Lung (tissue), 12 donors: ENCODE results near the gene HBS1L. TPM values are rescaled to one million over a fixed set of nuclear protein-coding genes. Genes with fewer than 3 reads are reported as not detected.

ENCODE experiments used
- ATAC-seq: fragments of 200-7000 bp; cut with Tn5 transposase; one replicate; pipeline ENCODE4 v1.9.1; 2020; ENCODE audit warnings: moderate number of reproducible peaks; ENCODE audit not compliant: insufficient read depth, low FRiP score
- DNase-seq, 3 donors: peaks; one replicate each; pipeline ENCODE4 v3.0.0-alpha.2; 2013 to 2017
- H3K27ac ChIP-seq, 2 donors: one replicate each; pipeline ENCODE4 v1.5.1; 2013; ENCODE audit warnings: mild to moderate bottlenecking in 2 of 2, moderate library complexity in 2 of 2, control low read depth in 1 of 2, inconsistent platforms in 1 of 2, low read depth in 1 of 2, low read length in 1 of 2
- H3K27me3 ChIP-seq, 3 donors: one replicate each; pipeline ENCODE4 v1.5.1; 2013; ENCODE audit warnings: low read length in 2 of 3; ENCODE audit not compliant: control insufficient read depth in 3 of 3, insufficient read depth in 3 of 3
- H3K36me3 ChIP-seq, 4 donors: one replicate each; pipeline ENCODE4 v1.5.1; 2013; ENCODE audit warnings: low read length in 4 of 4, mild to moderate bottlenecking in 1 of 4, moderate library complexity in 1 of 4; ENCODE audit not compliant: control insufficient read depth in 4 of 4, insufficient read depth in 4 of 4
- H3K4me1 ChIP-seq, 5 donors: one replicate each; pipeline ENCODE4 v1.5.1; 2013; ENCODE audit warnings: low read length in 5 of 5, mild to moderate bottlenecking in 2 of 5, moderate library complexity in 1 of 5; ENCODE audit not compliant: control insufficient read depth in 5 of 5, insufficient read depth in 5 of 5
- H3K4me3 ChIP-seq: one replicate; pipeline ENCODE4 v1.5.1; 2013; ENCODE audit warnings: mild to moderate bottlenecking, control low read depth, moderate library complexity
- H3K9ac ChIP-seq, 2 donors: one replicate each; pipeline ENCODE4 v1.5.1; 2013; ENCODE audit warnings: low read length in 2 of 2, control low read depth in 1 of 2; ENCODE audit not compliant: insufficient read depth in 1 of 2
- H3K9me3 ChIP-seq, 4 donors: one replicate each; pipeline ENCODE4 v1.5.1; 2013; ENCODE audit warnings: low read length in 3 of 4, mild to moderate bottlenecking in 1 of 4, moderate library complexity in 1 of 4; ENCODE audit not compliant: control insufficient read depth in 4 of 4, insufficient read depth in 3 of 4
- WGBS, 2 donors: extraction: QIAGEN DNeasy Blood & Tissue Kit; methylation state at CpG; one replicate each; pipeline ENCODE4 v1.1.7; 2013; 5-methylcytosine and 5-hydroxymethylcytosine counted together
- polyA plus RNA-seq, 2 donors: library from polyadenylated mRNA; stranded (reverse); fragments of 200-250 nt; gene quantifications; one replicate each; pipeline ENCODE4 v1.2.1, GENCODE V29; 2013
- total RNA-seq, 2 donors: library from RNA; depleted of rRNA in 1 of 2; stranded (reverse); fragments of >200 nt in 1 of 2; gene quantifications; one replicate each; pipeline ENCODE4 v1.2.1, GENCODE V29; 2014 to 2021
- TF ChIP-seq, protein P1 (sequence below): IDR thresholded peaks from 2 replicates; pipeline ENCODE4 v1.5.1; 2012; ENCODE audit warnings: mild to moderate bottlenecking; ENCODE audit errors: control extremely low read depth, extremely low read depth
- donor health status: control.
- donor health status: control.
- donor health status: Bipolar disorder and iron deficiency.
- donor health status: healthy.
- donor health status: DM: yes; HTN: yes; CAD: no.

The HBS1L gene
- total and polyA plus RNA-seq, 4 donors: 13.1 to 76.3 (median 43.3) TPM

DNA sequence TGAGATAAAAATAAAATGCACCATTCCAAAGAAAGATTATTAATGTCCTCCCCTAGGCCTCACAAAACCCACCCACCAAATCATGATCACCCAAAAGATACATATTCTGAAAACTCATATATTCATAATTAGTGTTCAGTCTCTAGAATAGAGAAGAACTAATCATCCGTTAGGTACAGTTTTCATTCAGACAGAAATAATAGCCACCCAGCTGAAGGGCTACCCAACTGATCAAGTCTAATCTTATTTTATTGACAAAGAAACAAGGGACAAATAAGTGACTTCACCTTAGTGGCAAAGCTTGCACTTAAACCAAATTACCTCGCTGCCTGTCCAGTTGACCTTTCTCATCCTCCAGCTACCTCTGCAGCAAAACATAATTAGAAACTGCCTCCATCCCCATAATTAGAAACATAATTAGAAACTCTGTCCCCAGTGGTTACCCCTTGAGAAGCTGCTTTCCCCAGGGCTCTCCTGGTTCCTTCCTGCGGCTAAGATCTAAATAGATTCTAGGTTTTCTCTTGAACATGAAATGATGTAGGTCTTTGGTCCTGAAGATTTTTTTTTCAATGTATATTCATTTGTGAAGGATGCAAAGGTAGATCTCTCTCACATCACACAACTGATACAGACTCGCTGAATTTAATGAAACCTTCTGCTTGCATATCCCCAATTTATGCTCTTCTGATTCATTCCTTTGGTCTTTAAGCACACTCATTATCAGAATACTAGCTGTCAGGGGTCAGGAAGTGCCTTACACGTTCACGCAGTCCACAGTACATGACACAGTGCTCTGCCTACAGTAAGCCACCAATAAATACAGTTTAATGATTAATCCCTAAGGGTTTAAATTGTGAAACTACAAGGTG lies 46.3 kb downstream of the HBS1L start:
- Histone ChIP-seq H3K27me3 (no peaks in the 10 kb centered on the region), H3K4me1 (peaks cover 0 to 3% (median 0%) of the 10 kb centered on the region in 5 donors), H3K9ac (no peak overlapping the region), H3K36me3 (peaks cover 0 to 6% (median under 1%) of the 10 kb centered on the region in 4 donors), H3K9me3 (no peaks in the 10 kb centered on the region), H3K27ac (no peak overlapping the region), H3K4me3 (no peak overlapping the region)
- ATAC-seq (no peak), DNase-seq (no peak)
- TF ChIP-seq, protein P1, sequence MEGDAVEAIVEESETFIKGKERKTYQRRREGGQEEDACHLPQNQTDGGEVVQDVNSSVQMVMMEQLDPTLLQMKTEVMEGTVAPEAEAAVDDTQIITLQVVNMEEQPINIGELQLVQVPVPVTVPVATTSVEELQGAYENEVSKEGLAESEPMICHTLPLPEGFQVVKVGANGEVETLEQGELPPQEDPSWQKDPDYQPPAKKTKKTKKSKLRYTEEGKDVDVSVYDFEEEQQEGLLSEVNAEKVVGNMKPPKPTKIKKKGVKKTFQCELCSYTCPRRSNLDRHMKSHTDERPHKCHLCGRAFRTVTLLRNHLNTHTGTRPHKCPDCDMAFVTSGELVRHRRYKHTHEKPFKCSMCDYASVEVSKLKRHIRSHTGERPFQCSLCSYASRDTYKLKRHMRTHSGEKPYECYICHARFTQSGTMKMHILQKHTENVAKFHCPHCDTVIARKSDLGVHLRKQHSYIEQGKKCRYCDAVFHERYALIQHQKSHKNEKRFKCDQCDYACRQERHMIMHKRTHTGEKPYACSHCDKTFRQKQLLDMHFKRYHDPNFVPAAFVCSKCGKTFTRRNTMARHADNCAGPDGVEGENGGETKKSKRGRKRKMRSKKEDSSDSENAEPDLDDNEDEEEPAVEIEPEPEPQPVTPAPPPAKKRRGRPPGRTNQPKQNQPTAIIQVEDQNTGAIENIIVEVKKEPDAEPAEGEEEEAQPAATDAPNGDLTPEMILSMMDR: no peak
- WGBS, 2 donors: 81 to 85% methylated on average over 6 of the region's 6 CpGs

- Histone ChIP-seq H3K36me3 (peaks cover 0 to 5% (median under 1%) of the 10 kb centered on the region in 4 donors), H3K27ac (no peak overlapping the region), H3K9ac (no peak overlapping the region), H3K4me3 (no peak overlapping the region), H3K4me1 (peaks cover 0 to 3% (median 0%) of the 10 kb centered on the region in 5 donors), H3K9me3 (no peaks in the 10 kb centered on the region), H3K27me3 (no peaks in the 10 kb centered on the region)
- TF ChIP-seq, protein P1: no peak
- 94 to 96% methylated on average over 3 of the region's 3 CpGs for WGBS, 2 donors
- ATAC-seq (no peak), DNase-seq (no peak)
Measured at GRCh38 chr6:135006386-135006914, 48.2 kb downstream of the HBS1L start.

- 65 to 91% methylated on average over 2 of the region's 2 CpGs for WGBS, 2 donors
- no peak for ATAC-seq
Measured at GRCh38 chr6:135004399-135004798, 50.2 kb downstream of the HBS1L start.

More at GRCh38 chr6:135004399-135004798, 50.2 kb downstream of the HBS1L start:
- TF ChIP-seq, protein P1: no peak
- H3K36me3 ChIP-seq: peaks cover 2 to 3% (median 2%) of the 10 kb centered on the region in 4 donors
- peaks cover 0 to 3% (median 0%) of the 10 kb centered on the region in 5 donors for H3K4me1 ChIP-seq
- no peak overlapping the region for H3K4me3 ChIP-seq
- no peaks in the 10 kb centered on the region for H3K27me3 ChIP-seq
- H3K9ac ChIP-seq: no peak overlapping the region
- H3K9me3 ChIP-seq: no peaks in the 10 kb centered on the region
- no peak overlapping the region for H3K27ac ChIP-seq
- DNase-seq: no peak
